Esophagus squamous epithelium (tissue), 5 donors: ENCODE results near the gene CA5A. TPM values are rescaled to one million over a fixed set of nuclear protein-coding genes. Genes with fewer than 3 reads are reported as not detected.
"Not testable (repeated sequence)": the region's sequence is repeated elsewhere in the genome, so short reads cannot be mapped to it uniquely, and the experiment has no call there.

Experiments
- DNase-seq: peaks from one replicate; lab custom pipeline; 2025; lab: John Stamatoyannopoulos, UW
- H3K27ac ChIP-seq, 4 donors: fragments of 200-600 bp; sonication (generic); one replicate each; pipeline ENCODE4 v1.5.1; 2016 to 2019; ENCODE audit warnings: mild to moderate bottlenecking in 1 of 4
- H3K27me3 ChIP-seq, 4 donors: fragments of 200-600 bp; sonication (generic); 1 replicate in 3 of 4; 2 replicates in 1 of 4; pipeline versions ENCODE4 v1.5.1 to v1.6.0; 2017 to 2021; ENCODE audit warnings: antibody characterized with exemption in 1 of 4
- H3K36me3 ChIP-seq, 3 donors: fragments of 200-600 bp; sonication (generic); one replicate each; pipeline ENCODE4 v1.5.1; 2016 to 2019
- H3K4me1 ChIP-seq, 3 donors: fragments of 200-600 bp; sonication (generic); one replicate each; pipeline ENCODE4 v1.5.1; 2017 to 2019
- H3K4me3 ChIP-seq, 4 donors: fragments of 200-600 bp; sonication (generic); 1 replicate in 3 of 4; 2 replicates in 1 of 4; pipeline ENCODE4 v1.5.1; 2016 to 2019; ENCODE audit warnings: mild to moderate bottlenecking in 2 of 4, moderate library complexity in 1 of 4
- H3K9me3 ChIP-seq, 3 donors: fragments of 200-600 bp; sonication (generic); one replicate each; pipeline ENCODE4 v1.5.1; 2016 to 2019
- POLR2A ChIP-seq, 4 donors: fragments of 450-650 bp; IDR thresholded peaks; one replicate each; pipeline ENCODE4 v1.6.1; 2017; ENCODE audit warnings: antibody characterized with exemption in 4 of 4, mild to moderate bottlenecking in 4 of 4, moderate library complexity in 3 of 4
- WGBS, 2 donors: methylation state at CpG; one replicate each; pipeline ENCODE4 v1.1.5; 2018; 5-methylcytosine and 5-hydroxymethylcytosine counted together
- intact Hi-C: fragments of 100-400 bp; cut with DNase I; formaldehyde crosslinking; loops from one replicate; pipeline ENCODE4 v1.15.0; 2022
- total RNA-seq, 4 donors: library from RNA; depleted of rRNA; stranded (reverse); fragments of >200 nt; gene quantifications; one replicate each; pipeline ENCODE4 v1.1.0, GENCODE V29; 2016
- TF ChIP-seq, protein P1 (sequence below), 6 experiments: fragments of 450-650 bp in 4 of 6; fragments of 200-600 bp in 2 of 6; sonication (generic) in 2 of 6; IDR thresholded peaks; one replicate each; pipeline ENCODE4 v1.5.1; 2016 to 2019; ENCODE audit warnings: antibody characterized with exemption in 6 of 6, mild to moderate bottlenecking in 4 of 6, moderate library complexity in 4 of 6
- donor health status: DM: yes; HTN: yes; CAD: no.

CA5A gene
- total RNA-seq, 4 donors from 2014 or later, result not detected

DNA sequence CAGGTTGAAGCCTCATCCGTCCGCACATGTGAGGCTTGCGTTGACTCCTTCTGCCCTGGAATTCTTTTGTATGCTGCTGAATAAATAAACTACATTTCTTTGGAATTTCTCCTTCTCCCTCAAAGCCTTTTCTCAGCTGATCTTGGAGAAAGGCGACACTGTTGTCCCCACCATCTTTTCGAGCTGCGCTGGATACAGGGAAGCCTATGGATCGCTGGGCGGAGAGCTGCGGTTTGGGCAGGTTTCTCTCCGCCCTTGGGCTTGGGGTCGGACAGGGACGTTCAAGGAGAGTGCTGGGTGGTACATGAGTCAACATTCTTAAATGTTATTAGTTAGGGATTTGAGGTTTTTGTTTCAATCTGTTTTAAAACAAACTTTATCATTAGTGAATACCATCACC is 35.8 kb downstream of the CA5A start:
- 70 to 75% methylated on average over 12 of the region's 12 CpGs for WGBS, 2 donors
- H3K27me3 ChIP-seq, result peaks cover 0 to 32% (median 0%) of the 10 kb centered on the region in 4 donors
- H3K27ac ChIP-seq, H3K9me3 ChIP-seq, H3K36me3 ChIP-seq, H3K4me3 ChIP-seq, DNase-seq, intact Hi-C loops: not testable (repeated sequence)
- H3K4me1 ChIP-seq, result peaks cover 0 to 21% (median 3%) of the 10 kb centered on the region in 3 donors

DNA sequence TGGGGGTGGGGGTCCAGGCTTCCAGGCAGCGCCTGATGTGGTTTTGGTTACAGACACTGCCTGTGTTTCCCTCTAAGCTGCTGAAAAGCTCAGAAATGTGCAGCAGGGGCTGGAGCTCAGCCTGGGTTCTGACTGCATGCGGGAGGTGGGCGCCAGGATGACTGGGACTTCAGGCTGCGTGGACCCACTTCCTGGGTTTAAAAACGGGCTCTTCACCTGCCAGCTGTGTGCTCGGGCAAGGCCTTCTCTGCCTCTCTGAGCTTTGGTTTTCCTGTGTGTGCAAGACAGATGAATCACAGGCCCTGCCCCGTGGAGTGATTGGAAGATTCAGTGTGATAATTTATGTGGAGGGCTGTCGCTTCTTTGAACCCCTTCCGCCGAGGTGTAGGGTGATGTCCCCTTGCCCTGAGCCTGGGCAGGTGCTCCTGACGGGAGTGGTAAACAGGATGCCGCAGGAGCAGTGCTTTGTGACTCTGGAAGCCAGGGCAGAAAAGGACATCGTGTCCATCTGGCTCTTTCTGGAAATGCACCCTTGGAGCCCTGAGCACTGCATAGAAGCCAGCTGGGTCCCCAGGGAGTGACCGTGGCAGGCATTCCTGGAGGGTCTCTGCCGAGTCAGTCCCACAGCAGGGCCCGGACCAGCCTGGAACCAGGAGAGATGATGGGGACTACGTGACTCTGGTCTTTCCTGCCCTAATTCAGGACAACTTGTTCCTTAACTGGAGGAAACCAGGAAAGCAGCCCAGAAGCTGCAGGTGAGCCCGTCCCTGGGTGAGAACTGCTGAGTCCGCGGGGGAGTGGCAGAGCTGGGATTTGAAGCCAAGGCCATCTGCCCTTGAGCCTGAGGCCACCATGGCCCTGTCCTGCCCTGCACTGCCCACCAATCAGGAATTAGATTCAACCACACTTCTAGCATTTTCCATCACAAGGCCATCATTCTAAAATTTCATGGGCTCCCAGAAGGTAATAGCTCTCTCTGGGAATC is 38.5 kb downstream of the CA5A start:
- H3K4me1 ChIP-seq, result peaks cover 0 to 31% (median 3%) of the 10 kb centered on the region in 3 donors
- WGBS, 2 donors, result 71% methylated on average over 4 to 15 of the region's 20 CpGs
- TF ChIP-seq, protein P1, sequence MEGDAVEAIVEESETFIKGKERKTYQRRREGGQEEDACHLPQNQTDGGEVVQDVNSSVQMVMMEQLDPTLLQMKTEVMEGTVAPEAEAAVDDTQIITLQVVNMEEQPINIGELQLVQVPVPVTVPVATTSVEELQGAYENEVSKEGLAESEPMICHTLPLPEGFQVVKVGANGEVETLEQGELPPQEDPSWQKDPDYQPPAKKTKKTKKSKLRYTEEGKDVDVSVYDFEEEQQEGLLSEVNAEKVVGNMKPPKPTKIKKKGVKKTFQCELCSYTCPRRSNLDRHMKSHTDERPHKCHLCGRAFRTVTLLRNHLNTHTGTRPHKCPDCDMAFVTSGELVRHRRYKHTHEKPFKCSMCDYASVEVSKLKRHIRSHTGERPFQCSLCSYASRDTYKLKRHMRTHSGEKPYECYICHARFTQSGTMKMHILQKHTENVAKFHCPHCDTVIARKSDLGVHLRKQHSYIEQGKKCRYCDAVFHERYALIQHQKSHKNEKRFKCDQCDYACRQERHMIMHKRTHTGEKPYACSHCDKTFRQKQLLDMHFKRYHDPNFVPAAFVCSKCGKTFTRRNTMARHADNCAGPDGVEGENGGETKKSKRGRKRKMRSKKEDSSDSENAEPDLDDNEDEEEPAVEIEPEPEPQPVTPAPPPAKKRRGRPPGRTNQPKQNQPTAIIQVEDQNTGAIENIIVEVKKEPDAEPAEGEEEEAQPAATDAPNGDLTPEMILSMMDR (IDR thresholded peaks at IDR 0.05), result no peak
- peak overlapping the region in 2 of 4 donors; percentile 9 to 57 for H3K27ac ChIP-seq
- H3K27me3 ChIP-seq, result peaks cover 0 to 32% (median 0%) of the 10 kb centered on the region in 4 donors
- DNase-seq, result no peak
- intact Hi-C loops, result no loop called here
- H3K36me3 ChIP-seq, result no peaks in the 10 kb centered on the region
- H3K4me3 ChIP-seq, result no peak overlapping the region
- no peaks in the 10 kb centered on the region for H3K9me3 ChIP-seq

DNA sequence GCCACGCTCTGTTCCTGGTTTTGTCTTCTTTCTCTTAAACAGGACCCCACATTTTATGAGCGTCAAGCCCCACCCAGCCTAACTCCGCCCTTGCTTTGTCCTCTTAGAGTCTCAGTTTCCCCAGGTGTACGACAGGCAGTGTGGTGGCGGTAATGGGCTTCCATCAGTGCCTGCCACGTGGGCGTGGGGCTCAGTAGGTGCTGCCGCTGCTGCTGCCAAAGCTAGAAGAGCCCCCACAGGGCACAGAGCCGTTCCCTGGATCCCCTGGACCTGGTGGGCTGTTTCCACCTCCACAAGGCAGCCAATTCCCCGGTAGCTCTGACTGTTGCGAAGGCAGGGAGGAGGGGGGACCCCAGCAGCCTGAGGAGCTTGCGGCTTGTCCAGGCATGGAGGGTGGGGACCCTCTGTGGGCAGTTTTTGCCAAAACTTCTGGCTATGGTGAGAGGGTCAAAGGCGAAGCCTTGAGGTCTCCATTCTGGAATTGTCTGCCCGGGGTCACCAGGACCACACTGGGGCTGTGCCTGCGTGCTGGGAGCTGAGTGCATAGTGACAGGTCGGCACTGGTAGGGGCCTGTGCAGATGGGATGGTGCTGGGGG is 39.3 kb downstream of the CA5A start:
- Histone ChIP-seq H3K27me3 (peaks cover 0 to 32% (median 0%) of the 10 kb centered on the region in 4 donors), H3K4me1 (peaks cover 0 to 31% (median 3%) of the 10 kb centered on the region in 3 donors), H3K27ac (peak overlapping the region in 2 of 4 donors; percentile 2 to 57)
- intact Hi-C loops, DNase-seq, H3K36me3 ChIP-seq, H3K9me3 ChIP-seq, H3K4me3 ChIP-seq: not testable (repeated sequence)
- WGBS, 2 donors, result 72 to 73% methylated on average over 2 to 11 of the region's 16 CpGs

DNA sequence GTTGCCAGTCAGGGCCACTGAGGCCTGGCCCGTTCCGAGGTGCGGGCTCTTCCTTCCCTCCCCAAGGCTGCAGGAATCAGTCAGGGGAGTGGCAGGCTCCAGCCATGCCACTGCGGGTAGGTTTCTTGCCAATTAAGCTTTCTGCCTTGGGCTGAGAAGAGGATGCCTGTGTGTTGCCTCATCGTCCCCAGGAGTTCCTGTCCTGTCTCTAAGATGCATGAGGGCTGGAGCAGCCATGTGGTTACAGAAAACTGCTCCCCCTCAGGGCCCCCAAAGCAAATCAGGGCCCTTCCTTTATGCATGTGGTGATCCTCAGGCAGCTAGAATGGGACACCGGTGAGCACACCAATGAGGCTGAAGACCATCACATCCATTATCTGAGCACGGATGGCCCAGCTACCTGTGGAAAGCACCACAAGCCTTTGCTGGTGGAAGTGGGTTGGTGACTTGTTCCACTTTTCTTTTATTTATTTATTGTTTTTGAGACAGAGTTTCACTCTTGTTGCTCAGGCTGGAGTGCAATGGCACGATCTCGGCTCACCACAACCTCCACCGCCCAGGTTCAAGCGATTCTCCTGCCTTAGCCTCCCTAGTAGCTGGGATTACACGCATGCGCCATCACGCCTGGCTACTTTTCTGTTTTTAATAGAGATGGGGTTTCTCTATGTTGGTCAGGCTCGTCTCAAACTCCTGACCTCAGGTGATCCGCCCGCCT is 40.0 kb downstream of the CA5A start:
- DNase-seq, H3K36me3 ChIP-seq, H3K4me3 ChIP-seq, intact Hi-C loops, H3K9me3 ChIP-seq: not testable (repeated sequence)
- 64 to 75% methylated on average over 13 to 16 of the region's 17 CpGs for WGBS, 2 donors
- Histone ChIP-seq H3K4me1 (peaks cover 0 to 31% (median 3%) of the 10 kb centered on the region in 3 donors), H3K27me3 (peaks cover 0 to 32% (median 0%) of the 10 kb centered on the region in 4 donors), H3K27ac (peak overlapping the region in 2 of 4 donors; percentile 49 to 57)

DNA sequence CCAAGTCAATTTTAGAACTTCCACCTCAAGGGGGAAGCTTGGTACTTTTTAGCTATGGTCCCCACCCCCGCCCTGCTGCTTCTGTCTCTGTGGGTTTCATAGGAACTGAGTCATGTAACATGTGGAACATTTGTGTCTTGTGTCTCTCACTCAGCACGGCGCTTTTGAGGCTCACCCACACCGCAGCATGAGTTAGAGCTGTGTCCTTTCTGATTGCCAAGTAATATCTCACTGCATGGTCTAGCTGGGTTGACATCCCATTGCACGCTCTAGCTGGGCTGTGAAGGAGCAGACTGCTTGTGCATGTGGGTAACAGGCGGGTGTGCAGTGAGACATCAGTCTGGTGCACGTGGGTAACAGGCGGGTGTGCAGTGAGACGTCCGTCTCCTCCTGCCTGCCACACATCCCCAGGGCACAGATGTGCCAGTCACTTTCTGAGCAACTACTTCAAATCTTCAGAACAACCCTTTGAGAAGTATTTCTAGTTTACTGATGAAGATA is 40.6 kb downstream of the CA5A start:
- WGBS, 2 donors, result 39 to 65% methylated on average over 5 to 10 of the region's 10 CpGs

DNA sequence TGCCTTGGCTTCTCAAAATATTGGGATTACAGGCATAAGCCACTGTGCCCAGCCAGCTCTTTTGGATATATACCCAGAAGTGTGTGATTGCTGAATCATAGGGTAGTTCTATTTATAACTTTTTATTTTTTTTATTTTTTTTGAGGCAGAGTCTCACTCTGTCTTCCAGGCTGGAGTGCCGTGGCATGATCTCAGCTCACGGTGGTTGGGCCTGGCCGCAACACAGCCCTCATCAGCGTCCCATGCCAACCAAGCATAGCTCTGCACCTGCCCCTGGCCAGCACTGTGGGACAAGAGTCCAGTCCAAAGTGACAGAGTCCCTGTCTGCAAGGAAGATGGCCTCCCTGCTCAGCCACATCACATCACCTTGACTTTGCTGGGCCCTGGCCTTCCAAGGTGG is 42.3 kb downstream of the CA5A start:
- intact Hi-C loops, DNase-seq: not testable (repeated sequence)
- WGBS, 2 donors, result 55% methylated on average over 2 to 4 of the region's 4 CpGs

More for the DNA sequence above, 40.6 kb downstream of the CA5A start:
- intact Hi-C loops, result no loop called here
- no peaks in the 10 kb centered on the region for H3K36me3 ChIP-seq
- TF ChIP-seq, protein P1 (IDR thresholded peaks at IDR 0.05), result no peak
- no peak for TF ChIP-seq POLR2A (IDR thresholded peaks at IDR 0.05)
- H3K27ac ChIP-seq, result peak overlapping the region in 2 of 4 donors; percentile 49 to 57
- H3K27me3 ChIP-seq, result peaks cover 0 to 26% (median 0%) of the 10 kb centered on the region in 4 donors
- DNase-seq, result no peak
- peaks cover 0 to 31% (median 3%) of the 10 kb centered on the region in 3 donors for H3K4me1 ChIP-seq
- no peak overlapping the region for H3K4me3 ChIP-seq
- no peaks in the 10 kb centered on the region for H3K9me3 ChIP-seq

More for the DNA sequence above, 42.3 kb downstream of the CA5A start:
- H3K27ac ChIP-seq, result peak overlapping the region in 1 of 4 donors; percentile 21
- H3K4me1 ChIP-seq, result peaks cover 0 to 31% (median 3%) of the 10 kb centered on the region in 3 donors
- H3K27me3 ChIP-seq, result peaks cover 0 to 18% (median 0%) of the 10 kb centered on the region in 4 donors
- H3K4me3 ChIP-seq, H3K36me3 ChIP-seq, H3K9me3 ChIP-seq: not testable (repeated sequence)
